HT1080 (cell line): ENCODE data around the gene KLHL29. TPM values are rescaled to one million over a fixed set of nuclear protein-coding genes. Genes with fewer than 3 reads are reported as not detected.
"Not testable (repeated sequence)": the region's sequence is repeated elsewhere in the genome, so short reads cannot be mapped to it uniquely, and the experiment has no call there.

Source experiments
- DNase-seq: peaks from one replicate; pipeline ENCODE4 v3.0.0-alpha.2; 2015; ENCODE audit warnings: low read depth
- total RNA-seq: library from RNA; depleted of rRNA; stranded (reverse); fragments of >200 nt; shearing (Covaris generic); gene quantifications from 2 replicates; pipeline ENCODE4 v1.2.3, GENCODE V29; 2014

Gene KLHL29
- total RNA-seq, 1 experiment from 2014 or later = 6.8 TPM

GRCh38 chr2:23366720-23367119 is 18.3 kb upstream of the KLHL29 start:
- DNase-seq = peak; percentile 75

DNA sequence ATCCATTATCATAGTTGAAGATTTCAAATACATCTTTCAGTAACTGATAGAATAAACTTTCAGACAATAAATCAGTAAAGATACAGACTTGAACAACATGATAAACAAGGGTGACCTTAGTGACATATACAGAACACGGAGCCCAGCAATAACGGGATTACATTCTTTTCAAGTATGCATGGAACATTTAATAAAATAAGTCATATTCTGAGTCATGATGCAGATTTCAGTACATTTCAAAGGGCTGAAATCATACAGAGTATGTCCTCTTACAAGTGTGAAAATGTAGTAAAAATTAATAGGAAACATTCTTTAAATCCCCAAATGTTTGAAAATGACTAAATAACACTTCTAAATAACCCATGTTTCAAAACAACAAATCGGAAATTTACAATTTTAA is 17.2 kb upstream of the KLHL29 start:
- no peak for DNase-seq

DNA sequence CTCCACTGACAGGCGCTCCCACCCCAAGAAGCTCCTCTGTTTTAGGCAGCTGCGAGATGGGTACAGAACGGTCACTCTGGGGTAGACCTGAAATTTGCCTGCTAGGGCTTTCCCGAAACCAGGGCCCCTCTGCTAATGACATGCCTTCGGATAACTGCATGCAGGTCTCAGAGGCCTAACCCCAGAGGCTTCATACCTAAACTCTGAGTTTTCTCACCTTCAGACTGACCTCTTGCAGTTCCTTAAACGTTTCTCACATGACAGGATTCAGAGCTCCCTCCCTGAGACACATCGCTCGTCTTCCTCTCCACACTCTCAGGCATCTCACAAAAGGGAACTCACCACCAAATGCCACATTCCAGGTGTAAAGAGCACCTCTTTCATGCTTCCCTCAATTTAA is 11.3 kb upstream of the KLHL29 start:
- DNase-seq = no peak

GRCh38 chr2:23375448-23375847 is 9.5 kb upstream of the KLHL29 start:
- DNase-seq = peak; percentile 45

GRCh38 chr2:23376075-23376474 is 8.9 kb upstream of the KLHL29 start:
- no peak for DNase-seq

GRCh38 chr2:23376972-23377371 is 8.0 kb upstream of the KLHL29 start:
- DNase-seq = no peak

DNA sequence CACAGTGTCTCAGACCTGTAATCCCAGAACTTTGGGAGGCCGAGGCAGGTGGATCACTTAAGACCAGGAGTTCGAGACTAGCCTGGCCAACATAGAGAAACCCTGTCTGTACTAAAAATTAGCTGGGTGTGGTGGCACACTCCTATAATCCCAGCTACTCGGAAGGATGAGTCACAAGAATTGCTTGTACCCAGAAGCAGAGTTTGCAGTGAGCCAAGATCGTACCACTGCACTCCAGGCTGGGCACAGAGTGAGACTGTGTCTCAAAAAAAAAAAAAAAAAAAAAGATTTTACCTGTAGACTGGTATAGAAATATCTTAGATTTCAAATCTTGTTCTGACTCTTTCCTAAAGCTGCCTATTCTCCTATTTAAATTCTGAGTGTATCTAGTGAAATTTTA is 7.2 kb upstream of the KLHL29 start:
- peak; percentile 41 for DNase-seq

DNA sequence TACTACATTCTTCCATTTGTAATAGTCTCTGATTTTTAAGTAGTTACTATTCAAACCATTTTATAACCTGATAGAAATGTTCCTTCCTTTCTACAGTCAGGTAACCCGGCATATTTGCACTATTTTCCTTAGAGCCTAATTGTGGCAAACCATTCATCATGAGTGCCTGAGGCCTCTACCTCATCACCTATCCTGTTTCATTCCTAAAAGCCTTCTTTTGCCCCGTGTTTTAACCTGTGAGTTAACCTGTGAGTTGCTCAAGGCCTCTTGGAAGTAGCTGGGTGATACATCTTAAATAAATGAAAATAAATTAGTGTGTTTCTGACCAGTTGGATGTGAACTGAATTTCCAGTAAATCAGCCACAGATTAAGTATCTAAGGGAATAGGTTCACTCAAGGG is 6.5 kb upstream of the KLHL29 start:
- DNase-seq = no peak

GRCh38 chr2:23379220-23379695 is 5.7 kb upstream of the KLHL29 start:
- DNase-seq = no peak

GRCh38 chr2:23380562-23381065 is 4.4 kb upstream of the KLHL29 start:
- DNase-seq = peak; percentile 76

DNA sequence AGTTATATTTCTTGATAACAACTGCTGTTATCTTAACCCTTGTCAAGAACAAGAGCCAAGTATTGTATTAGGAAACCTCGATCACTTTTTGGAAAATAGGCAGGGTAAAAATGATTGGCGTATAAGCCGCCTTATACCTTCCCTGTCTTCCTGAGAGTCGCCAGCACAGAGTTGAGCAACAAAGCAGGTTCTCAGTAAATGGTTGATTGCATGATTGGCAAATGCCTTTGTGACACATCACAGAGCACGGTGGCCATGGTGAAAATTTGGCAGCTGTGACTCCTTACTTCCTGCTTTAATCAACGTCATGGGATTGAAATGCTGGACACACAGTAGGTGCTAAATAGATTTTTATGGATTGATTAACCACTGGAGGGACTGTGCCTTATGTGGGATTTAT is 3.9 kb upstream of the KLHL29 start:
- DNase-seq = peak; percentile 94

DNA sequence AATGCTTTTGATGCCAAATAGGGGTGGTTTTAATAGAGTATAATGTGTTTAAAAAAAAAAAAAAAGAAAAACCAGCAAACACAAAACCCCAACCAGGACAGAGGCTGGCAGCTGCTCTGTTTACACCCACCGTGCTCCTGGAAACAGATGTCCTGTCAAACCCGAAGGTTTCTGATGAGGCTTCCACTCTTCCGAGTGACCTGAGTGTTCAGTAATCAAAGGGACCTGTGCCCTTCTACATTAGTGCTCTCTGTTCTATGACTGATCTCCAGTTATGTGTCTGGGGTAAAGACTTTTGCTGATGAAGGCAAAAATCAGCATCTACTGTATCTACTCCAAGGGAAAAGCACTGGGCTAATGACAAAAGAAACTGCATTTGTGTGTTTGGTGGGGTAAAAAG is 3.5 kb upstream of the KLHL29 start:
- no peak for DNase-seq

- DNase-seq = no peak
These were observed 1.9 kb upstream of the KLHL29 start for GRCh38 chr2:23383100-23383499.

- DNase-seq = peak; percentile 32
These were observed 370 bp downstream of the KLHL29 start for GRCh38 chr2:23385351-23385747.

GRCh38 chr2:23385748-23386338 is 864 bp downstream of the KLHL29 start:
- DNase-seq = peak; percentile 20

- DNase-seq = no peak
These were observed 1.6 kb downstream of the KLHL29 start for GRCh38 chr2:23386339-23387220.

- no peak for DNase-seq
These were observed 2.2 kb downstream of the KLHL29 start for GRCh38 chr2:23387221-23387550.

- DNase-seq = no peak
These were observed 2.9 kb downstream of the KLHL29 start for GRCh38 chr2:23387845-23388244.

GRCh38 chr2:23388294-23388693 is 3.3 kb downstream of the KLHL29 start:
- DNase-seq = no peak

GRCh38 chr2:23388756-23389514 is 4.0 kb downstream of the KLHL29 start:
- no peak for DNase-seq

GRCh38 chr2:23390152-23390551 is 5.2 kb downstream of the KLHL29 start:
- no peak for DNase-seq

DNA sequence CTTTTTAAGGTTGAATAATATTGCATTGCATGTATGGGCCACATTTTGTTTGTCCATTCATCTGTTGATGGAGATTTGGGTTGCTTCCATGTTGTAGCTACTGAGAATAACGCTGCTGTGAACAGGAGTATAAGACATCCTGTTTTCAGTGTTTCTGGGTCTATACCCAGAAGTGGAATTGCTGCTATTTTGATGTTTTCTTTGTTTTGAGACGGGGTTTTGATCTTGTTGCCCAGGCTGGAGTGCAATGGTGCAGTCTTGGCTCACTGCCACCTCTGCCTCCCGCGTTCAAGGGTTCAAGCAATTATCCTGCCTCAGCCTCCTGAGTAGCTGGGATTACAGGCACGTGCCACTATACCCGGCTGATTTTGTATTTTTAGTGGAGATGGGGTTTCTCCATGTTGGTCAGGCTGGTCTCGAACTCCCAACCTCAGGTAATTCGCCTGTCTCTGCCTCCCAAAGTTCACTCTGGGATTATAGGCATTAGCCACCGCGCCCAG is 6.3 kb downstream of the KLHL29 start:
- DNase-seq = not testable (repeated sequence)
